OCI-LY1 (cell line): ENCODE measurements around the gene BMPER.

Experiments used
- H2AFZ ChIP-seq: fragments of 200-600 bp; sonication (generic), shearing (Covaris generic); 2 replicates; pipeline ENCODE4 v1.6.0; 2014; ENCODE audit warnings: antibody characterized with exemption, mild to moderate bottlenecking, low read length
- H3F3A ChIP-seq: fragments of 200-600 bp; sonication (generic), shearing (Covaris generic); 2 replicates; pipeline ENCODE4 v1.6.0; 2014; ENCODE audit warnings: mild to moderate bottlenecking, antibody characterized with exemption, low read length, moderate library complexity; ENCODE audit not compliant: insufficient read depth
- H3K27ac ChIP-seq: fragments of 200-600 bp; sonication (generic); 2 replicates; pipeline ENCODE4 v1.5.1; 2014; ENCODE audit warnings: low read length, mixed run types, mild to moderate bottlenecking, low read depth; ENCODE audit not compliant: poor library complexity, severe bottlenecking
- H3K27me3 ChIP-seq: fragments of 200-600 bp; sonication (generic); 2 replicates; pipeline ENCODE4 v1.6.0; 2014; ENCODE audit warnings: antibody characterized with exemption, mild to moderate bottlenecking, low read length, moderate library complexity; ENCODE audit not compliant: insufficient read depth
- H3K36me3 ChIP-seq: fragments of 200-600 bp; sonication (generic); 2 replicates; pipeline ENCODE4 v1.6.1; 2014; ENCODE audit warnings: mild to moderate bottlenecking, antibody characterized with exemption, low read length, moderate library complexity, mixed read lengths; ENCODE audit not compliant: insufficient read depth
- H3K4me1 ChIP-seq: fragments of 200-600 bp; sonication (generic); 2 replicates; pipeline ENCODE4 v1.5.1; 2014; ENCODE audit warnings: mild to moderate bottlenecking, low read length, moderate library complexity; ENCODE audit not compliant: insufficient read depth, severe bottlenecking
- H3K4me2 ChIP-seq: fragments of 200-600 bp; sonication (generic), shearing (Covaris generic); 2 replicates; pipeline ENCODE4 v1.6.1; 2014; ENCODE audit warnings: low read length
- H3K4me3 ChIP-seq: fragments of 200-600 bp; sonication (generic); 2 replicates; pipeline ENCODE4 v1.5.1; 2014; ENCODE audit warnings: low read length, low read depth, mild to moderate bottlenecking, mixed read lengths; ENCODE audit not compliant: poor library complexity, severe bottlenecking
- H3K79me2 ChIP-seq: fragments of 200-600 bp; shearing (Covaris generic); 2 replicates; pipeline ENCODE4 v1.6.1; 2016; ENCODE audit warnings: mixed run types, low read length, mixed read lengths; ENCODE audit not compliant: insufficient read depth
- H3K9ac ChIP-seq: fragments of 200-600 bp; sonication (generic), shearing (Covaris generic); 2 replicates; pipeline ENCODE4 v1.6.1; 2014; ENCODE audit warnings: mild to moderate bottlenecking, low read length, mixed read lengths
- H3K9me2 ChIP-seq: fragments of 200-600 bp; sonication (generic), shearing (Covaris generic); 2 replicates; pipeline ENCODE4 v1.6.1; 2014; ENCODE audit warnings: low read depth, mild to moderate bottlenecking, low read length, mixed read lengths
- H3K9me3 ChIP-seq: fragments of 200-600 bp; shearing (Covaris generic); 2 replicates; pipeline ENCODE4 v1.6.1; 2014; ENCODE audit warnings: low read length, mixed read lengths
- H4K20me1 ChIP-seq: fragments of 200-600 bp; sonication (generic), shearing (Covaris generic); 2 replicates; pipeline ENCODE4 v1.6.0; 2016; ENCODE audit warnings: mild to moderate bottlenecking, low read length; ENCODE audit not compliant: insufficient read depth
- EZH2 ChIP-seq: fragments of 200-600 bp; sonication (generic), shearing (Covaris generic); IDR thresholded peaks from 2 replicates; pipeline ENCODE4 v1.8.0; 2017; ENCODE audit warnings: borderline replicate concordance, mixed run types, mild to moderate bottlenecking, antibody characterized with exemption, low read length, moderate library complexity, mixed read lengths
- TF ChIP-seq, protein P1 (sequence below): fragments of 200-600 bp; sonication (generic), shearing (Covaris generic); IDR thresholded peaks from 2 replicates; pipeline ENCODE4 v1.5.1; 2017; ENCODE audit warnings: mild to moderate bottlenecking, antibody characterized with exemption, low read length, moderate library complexity, mixed read lengths

The BMPER gene

DNA sequence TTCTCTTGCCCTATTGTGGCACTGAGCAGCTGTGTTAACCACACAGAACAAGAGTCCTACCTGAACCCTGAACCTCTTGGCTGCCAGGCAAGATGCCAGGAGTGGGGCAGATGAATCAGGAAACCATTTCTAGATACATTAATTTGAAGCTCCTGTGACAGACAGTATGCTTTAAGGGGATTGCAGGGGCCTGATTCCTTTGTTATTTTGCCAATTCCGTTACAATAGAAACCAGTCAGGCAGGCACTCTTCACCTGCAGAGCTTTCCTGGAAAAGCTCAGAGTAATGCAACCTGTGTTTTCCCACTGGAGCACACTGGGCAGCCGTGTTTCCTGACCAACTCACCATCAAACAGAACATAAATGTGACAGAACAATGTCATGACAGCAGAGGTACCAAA, 233.1 kb downstream of the BMPER start:
- no peaks in the 10 kb centered on the region for H3K9me2 ChIP-seq
- H3K79me2 ChIP-seq: no peaks in the 10 kb centered on the region
- H3K27me3 ChIP-seq: no peaks in the 10 kb centered on the region; the same call in none of the 2 replicates
- H3K27ac ChIP-seq: no peak overlapping the region
- TF ChIP-seq, protein P1, sequence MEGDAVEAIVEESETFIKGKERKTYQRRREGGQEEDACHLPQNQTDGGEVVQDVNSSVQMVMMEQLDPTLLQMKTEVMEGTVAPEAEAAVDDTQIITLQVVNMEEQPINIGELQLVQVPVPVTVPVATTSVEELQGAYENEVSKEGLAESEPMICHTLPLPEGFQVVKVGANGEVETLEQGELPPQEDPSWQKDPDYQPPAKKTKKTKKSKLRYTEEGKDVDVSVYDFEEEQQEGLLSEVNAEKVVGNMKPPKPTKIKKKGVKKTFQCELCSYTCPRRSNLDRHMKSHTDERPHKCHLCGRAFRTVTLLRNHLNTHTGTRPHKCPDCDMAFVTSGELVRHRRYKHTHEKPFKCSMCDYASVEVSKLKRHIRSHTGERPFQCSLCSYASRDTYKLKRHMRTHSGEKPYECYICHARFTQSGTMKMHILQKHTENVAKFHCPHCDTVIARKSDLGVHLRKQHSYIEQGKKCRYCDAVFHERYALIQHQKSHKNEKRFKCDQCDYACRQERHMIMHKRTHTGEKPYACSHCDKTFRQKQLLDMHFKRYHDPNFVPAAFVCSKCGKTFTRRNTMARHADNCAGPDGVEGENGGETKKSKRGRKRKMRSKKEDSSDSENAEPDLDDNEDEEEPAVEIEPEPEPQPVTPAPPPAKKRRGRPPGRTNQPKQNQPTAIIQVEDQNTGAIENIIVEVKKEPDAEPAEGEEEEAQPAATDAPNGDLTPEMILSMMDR: no peak
- TF ChIP-seq EZH2: no peak
- no peak overlapping the region for H3K4me2 ChIP-seq
- no peaks in the 10 kb centered on the region for H3K36me3 ChIP-seq
- no peaks in the 10 kb centered on the region for H4K20me1 ChIP-seq
- no peak overlapping the region for H3K9ac ChIP-seq
- H3K4me1 ChIP-seq: no peaks in the 10 kb centered on the region
- H3K4me3 ChIP-seq: no peak overlapping the region
- H3F3A ChIP-seq: no peaks in the 10 kb centered on the region
- H3K9me3 ChIP-seq: no peaks in the 10 kb centered on the region
- no peak overlapping the region for H2AFZ ChIP-seq

- Histone ChIP-seq H4K20me1 (no peaks in the 10 kb centered on the region), H2AFZ (no peak overlapping the region), H3K27me3 (no peaks in the 10 kb centered on the region; the same call in none of the 2 replicates), H3K27ac (no peak overlapping the region), H3K9me3 (no peaks in the 10 kb centered on the region), H3K9me2 (no peaks in the 10 kb centered on the region), H3K4me2 (no peak overlapping the region), H3K4me1 (no peaks in the 10 kb centered on the region), H3K4me3 (no peak overlapping the region), H3K36me3 (no peaks in the 10 kb centered on the region), H3K9ac (no peak overlapping the region), H3F3A (no peaks in the 10 kb centered on the region), H3K79me2 (no peaks in the 10 kb centered on the region)
- no peak for TF ChIP-seq EZH2
- TF ChIP-seq, protein P1: no peak
Observed at GRCh38 chr7:34139086-34139485, 233.7 kb downstream of the BMPER start.

DNA sequence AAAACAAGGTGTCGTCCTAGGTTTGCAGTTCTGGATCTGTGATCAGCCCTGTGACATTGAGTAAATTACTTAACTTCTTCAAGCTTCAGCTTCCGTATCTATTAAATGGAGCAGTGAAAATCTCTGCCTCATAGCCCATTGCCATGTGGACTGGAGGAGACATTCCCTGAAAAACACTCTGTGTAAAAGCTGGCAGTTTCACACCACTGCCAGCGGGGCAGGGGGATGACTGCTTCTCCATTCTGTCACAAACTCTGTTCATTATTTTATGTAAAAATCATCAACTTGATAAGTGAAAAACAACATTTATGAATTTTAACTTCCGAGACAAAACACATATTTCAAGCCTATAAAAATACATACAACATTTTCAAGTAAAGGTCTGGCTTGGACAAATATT, 234.7 kb downstream of the BMPER start:
- H3K27ac ChIP-seq: no peak overlapping the region
- no peak overlapping the region for H3K4me3 ChIP-seq
- no peaks in the 10 kb centered on the region; the same call in none of the 2 replicates for H3K27me3 ChIP-seq
- H2AFZ ChIP-seq: no peak overlapping the region
- no peaks in the 10 kb centered on the region for H4K20me1 ChIP-seq
- no peaks in the 10 kb centered on the region for H3F3A ChIP-seq
- no peaks in the 10 kb centered on the region for H3K9me3 ChIP-seq
- H3K9ac ChIP-seq: no peak overlapping the region
- no peaks in the 10 kb centered on the region for H3K79me2 ChIP-seq
- no peaks in the 10 kb centered on the region for H3K36me3 ChIP-seq
- no peaks in the 10 kb centered on the region for H3K4me1 ChIP-seq
- H3K9me2 ChIP-seq: no peaks in the 10 kb centered on the region
- no peak overlapping the region for H3K4me2 ChIP-seq
- TF ChIP-seq, protein P1: no peak
- no peak for TF ChIP-seq EZH2
